ENCODE results near the gene PDE4D. TPM values are rescaled to one million over a fixed set of nuclear protein-coding genes. Genes with fewer than 3 reads are reported as not detected.

PDE4D gene
- total RNA-seq, 4 donors from 2014 or later, result 6.0 to 36.2 (median 10.0) TPM

DNA sequence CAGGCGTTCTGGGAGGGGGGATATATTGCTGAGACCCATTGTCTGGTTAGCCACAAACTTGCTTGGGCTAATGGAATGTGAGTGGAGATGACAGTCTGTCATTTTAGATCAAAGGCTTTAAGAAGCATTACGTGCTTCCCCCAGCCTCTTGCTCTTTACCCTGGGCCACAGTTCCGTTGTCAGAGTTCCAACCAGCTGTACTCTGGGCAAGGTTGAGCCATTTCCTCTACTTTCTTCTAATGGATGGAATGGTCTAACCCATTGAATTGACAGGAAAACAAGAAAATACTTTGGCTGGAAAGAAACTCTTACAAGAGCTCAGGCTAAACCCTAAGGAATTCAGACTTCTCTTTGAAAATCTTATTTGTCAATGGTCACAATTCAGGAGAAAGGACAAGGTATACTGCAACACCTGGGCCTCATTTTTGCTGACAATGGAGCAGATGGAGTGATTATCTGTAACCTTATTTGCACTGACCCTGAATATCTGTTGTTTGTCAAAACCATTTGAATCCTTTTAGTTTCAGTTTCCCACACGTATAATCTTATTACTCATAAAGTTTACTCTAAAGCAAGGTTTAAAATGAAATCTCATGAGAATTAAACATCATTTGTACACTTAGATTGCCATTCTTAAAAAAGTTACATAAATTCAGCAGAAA, 231.4 kb downstream of the PDE4D start:
- WGBS, 2 donors, result 28 to 53% methylated on average over 4 of the region's 4 CpGs
- no peak for DNase-seq
- intact Hi-C loops (cut with DNase I), result no loop called here

DNA sequence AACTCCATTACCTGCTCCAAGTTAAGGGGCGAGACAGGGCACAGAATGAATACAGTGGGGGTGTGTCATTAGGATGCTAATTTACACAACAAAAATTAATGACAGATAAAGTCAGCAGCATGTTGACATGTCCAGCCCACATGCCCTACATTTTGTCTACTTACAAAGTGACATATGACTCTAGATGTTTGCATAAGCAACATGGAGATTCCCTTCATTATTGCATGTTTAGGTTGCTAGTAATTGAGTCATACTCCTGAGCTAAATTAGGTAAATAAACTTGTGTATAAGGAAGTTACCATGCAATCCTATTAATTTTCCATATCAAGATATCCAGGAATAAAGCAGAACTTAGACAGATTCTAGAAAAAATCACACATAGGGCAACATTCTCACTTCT, 232.2 kb downstream of the PDE4D start:
- Histone ChIP-seq H3K4me1 (peaks cover 5 to 26% (median 6%) of the 10 kb centered on the region in 3 donors), H3K27me3 (no peaks in the 10 kb centered on the region), H3K4me3 (no peak overlapping the region), H3K9me3 (no peaks in the 10 kb centered on the region), H3K27ac (peak overlapping the region in 2 of 4 donors; percentile 39 to 55), H3K36me3 (no peaks in the 10 kb centered on the region)
- DNase-seq, result no peak
- intact Hi-C loops (cut with DNase I), result no loop called here
- 91 to 100% methylated on average over 1 of the region's 1 CpG for WGBS, 2 donors
- TF ChIP-seq, protein P1, sequence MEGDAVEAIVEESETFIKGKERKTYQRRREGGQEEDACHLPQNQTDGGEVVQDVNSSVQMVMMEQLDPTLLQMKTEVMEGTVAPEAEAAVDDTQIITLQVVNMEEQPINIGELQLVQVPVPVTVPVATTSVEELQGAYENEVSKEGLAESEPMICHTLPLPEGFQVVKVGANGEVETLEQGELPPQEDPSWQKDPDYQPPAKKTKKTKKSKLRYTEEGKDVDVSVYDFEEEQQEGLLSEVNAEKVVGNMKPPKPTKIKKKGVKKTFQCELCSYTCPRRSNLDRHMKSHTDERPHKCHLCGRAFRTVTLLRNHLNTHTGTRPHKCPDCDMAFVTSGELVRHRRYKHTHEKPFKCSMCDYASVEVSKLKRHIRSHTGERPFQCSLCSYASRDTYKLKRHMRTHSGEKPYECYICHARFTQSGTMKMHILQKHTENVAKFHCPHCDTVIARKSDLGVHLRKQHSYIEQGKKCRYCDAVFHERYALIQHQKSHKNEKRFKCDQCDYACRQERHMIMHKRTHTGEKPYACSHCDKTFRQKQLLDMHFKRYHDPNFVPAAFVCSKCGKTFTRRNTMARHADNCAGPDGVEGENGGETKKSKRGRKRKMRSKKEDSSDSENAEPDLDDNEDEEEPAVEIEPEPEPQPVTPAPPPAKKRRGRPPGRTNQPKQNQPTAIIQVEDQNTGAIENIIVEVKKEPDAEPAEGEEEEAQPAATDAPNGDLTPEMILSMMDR (IDR thresholded peaks at IDR 0.05), result no peak
- TF ChIP-seq POLR2A (IDR thresholded peaks at IDR 0.05), result no peak

More for the DNA sequence above, 231.4 kb downstream of the PDE4D start:
- peak overlapping the region in 1 of 4 donors; percentile 46 for H3K4me3 ChIP-seq
- no peak for TF ChIP-seq POLR2A (IDR thresholded peaks at IDR 0.05)
- TF ChIP-seq, protein P1 (IDR thresholded peaks at IDR 0.05), result no peak
- H3K27ac ChIP-seq, result peak overlapping the region in 3 of 4 donors; percentile 35 to 55 (median 39)
- peaks cover 5 to 26% (median 6%) of the 10 kb centered on the region in 3 donors for H3K4me1 ChIP-seq
- no peaks in the 10 kb centered on the region for H3K36me3 ChIP-seq
- no peaks in the 10 kb centered on the region for H3K9me3 ChIP-seq
- H3K27me3 ChIP-seq, result no peaks in the 10 kb centered on the region

DNA sequence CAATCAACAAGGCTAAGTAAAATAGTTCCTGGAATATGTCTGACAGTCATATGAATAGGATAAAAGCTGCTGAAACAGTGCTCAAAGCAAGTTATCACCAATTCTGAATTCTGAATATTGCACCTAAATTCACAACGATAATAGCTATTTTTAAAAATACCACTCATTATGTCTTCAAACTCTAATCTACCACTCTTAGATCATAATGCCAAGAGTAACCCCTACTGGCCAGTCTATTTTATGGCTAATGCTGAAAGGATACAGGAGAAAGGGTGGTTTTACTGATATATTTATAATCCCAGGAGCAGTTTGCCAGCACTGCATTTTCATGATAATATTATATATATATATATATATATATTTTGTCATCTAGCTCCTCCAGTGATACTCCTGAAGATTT, 232.8 kb downstream of the PDE4D start:
- H3K4me3 ChIP-seq, result no peak overlapping the region
- TF ChIP-seq, protein P1 (IDR thresholded peaks at IDR 0.05), result peak in 2 of 6 experiments; percentile 15 to 30
- TF ChIP-seq POLR2A (IDR thresholded peaks at IDR 0.05), result no peak
- H3K4me1 ChIP-seq, result peaks cover 5 to 26% (median 6%) of the 10 kb centered on the region in 3 donors
- 24 to 43% methylated on average over 1 of the region's 1 CpG for WGBS, 2 donors
- H3K27me3 ChIP-seq, result no peaks in the 10 kb centered on the region
- H3K27ac ChIP-seq, result no peak overlapping the region
- no peaks in the 10 kb centered on the region for H3K9me3 ChIP-seq
- no peak for DNase-seq
- no peaks in the 10 kb centered on the region for H3K36me3 ChIP-seq
- intact Hi-C loops (cut with DNase I), result no loop called here

DNA sequence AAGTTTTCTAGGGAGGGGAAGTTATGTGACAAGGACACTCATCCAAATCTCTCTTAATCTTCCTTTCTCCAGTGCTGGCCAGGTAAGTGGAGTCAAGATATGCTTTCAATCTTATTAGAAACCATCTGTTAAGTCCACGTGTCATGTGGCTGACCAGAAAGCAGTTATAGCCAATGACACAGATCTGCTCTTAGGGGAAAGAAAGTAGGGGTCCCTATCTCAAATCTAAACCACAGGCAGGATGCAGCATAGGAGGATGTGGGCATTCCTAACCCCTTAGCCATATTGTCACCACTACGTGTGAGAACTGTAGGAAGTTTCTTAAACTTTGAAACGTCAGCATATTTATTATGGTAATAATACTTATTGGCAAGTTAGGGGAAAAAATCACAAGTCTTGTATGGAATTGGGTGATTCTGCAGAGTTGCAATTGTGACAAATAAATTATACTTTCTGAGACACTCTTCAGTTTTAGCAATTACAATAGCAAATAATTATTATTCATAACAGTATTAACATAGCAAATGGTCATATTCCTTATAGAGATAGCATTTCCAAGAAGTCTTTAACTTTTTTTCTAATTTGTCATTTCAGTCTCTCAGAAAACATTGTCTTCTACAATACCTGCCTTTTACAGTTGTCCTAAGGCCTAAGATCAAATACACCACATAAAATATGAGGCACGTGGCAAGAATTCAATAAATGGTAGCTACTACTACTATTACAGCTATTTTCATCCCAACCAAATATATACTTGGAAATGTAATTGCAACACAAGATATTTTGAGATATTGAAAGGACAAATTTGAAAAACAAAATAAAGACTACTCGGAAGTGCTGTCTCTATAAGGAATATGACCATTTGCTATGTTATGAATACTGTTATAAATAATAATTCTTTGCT, 236.9 kb downstream of the PDE4D start:
- TF ChIP-seq, protein P1 (IDR thresholded peaks at IDR 0.05), result no peak
- no peak for TF ChIP-seq POLR2A (IDR thresholded peaks at IDR 0.05)
- intact Hi-C loops (cut with DNase I), result no loop called here
- no peak for DNase-seq
- 66 to 70% methylated on average over 5 of the region's 5 CpGs for WGBS, 2 donors
- Histone ChIP-seq H3K27ac (no peak overlapping the region), H3K4me3 (no peak overlapping the region), H3K4me1 (peaks cover 0 to 13% (median under 1%) of the 10 kb centered on the region in 3 donors), H3K9me3 (no peaks in the 10 kb centered on the region), H3K27me3 (no peaks in the 10 kb centered on the region), H3K36me3 (no peaks in the 10 kb centered on the region)

Data from esophagus squamous epithelium (tissue), 5 donors.